GM18517 (cell line): ENCODE data around the gene GSG1.
"Not testable (repeated sequence)": the region's sequence is repeated elsewhere in the genome, so short reads cannot be mapped to it uniquely, and the experiment has no call there.

Experiments
- ATAC-seq: cut with Tn5 transposase; IDR thresholded peaks from one replicate; pipeline ENCODE4 v1.9.1; 2021; ENCODE audit warnings: mild to moderate bottlenecking, moderate library complexity; ENCODE audit not compliant: unreplicated experiment

GSG1 gene

DNA sequence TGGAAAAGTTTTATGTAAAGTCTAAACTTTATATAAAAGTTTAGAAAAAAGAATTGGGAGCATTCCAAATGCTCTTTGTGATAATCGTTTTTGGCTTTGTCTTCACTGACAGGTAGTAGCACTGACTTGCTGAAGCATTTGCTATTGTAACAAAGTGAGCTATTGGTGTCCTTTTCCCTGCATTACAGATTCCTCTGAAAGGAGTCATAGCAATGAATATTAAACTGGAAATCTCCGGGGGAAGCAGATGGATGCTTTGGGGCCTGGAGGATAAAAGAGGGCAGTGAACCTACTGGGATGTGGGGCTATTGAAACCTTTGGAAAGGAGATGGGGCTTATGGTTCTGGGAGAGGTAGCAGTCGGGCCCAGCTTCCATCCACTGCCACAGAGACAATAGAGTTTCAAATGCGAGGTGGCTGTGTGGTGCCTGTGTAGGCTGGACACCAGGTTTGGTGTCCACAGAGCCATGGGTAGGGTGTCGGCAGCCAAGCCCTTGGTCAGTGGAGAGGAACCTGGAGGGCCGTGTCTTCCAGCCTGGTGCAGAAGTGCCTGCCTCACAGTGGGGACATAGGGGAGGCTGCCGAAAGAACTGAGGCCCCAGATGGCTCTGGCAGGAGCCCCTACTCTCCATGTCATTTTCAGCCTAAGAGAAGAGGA is 10.1 kb downstream of the GSG1 start:
- no peak for ATAC-seq

DNA sequence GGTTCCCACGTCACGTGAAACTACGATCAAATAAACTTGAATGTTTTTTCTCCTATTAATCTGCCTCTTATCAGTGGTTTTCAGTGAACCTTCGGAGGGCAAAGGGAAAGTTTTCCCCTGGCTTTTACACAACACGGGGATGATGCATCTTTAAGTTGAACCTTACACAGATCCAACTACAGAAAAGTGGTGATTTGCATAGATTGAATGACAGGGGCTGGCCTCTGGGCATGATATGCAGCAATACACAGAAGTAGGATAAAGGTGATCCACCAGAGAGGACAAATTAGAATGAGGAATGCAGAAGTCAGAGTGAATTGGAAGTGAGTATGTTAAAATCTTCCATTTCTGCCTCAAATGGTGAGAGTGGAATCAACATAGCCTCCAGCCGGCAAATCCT is 11.6 kb downstream of the GSG1 start:
- ATAC-seq, result no peak

DNA sequence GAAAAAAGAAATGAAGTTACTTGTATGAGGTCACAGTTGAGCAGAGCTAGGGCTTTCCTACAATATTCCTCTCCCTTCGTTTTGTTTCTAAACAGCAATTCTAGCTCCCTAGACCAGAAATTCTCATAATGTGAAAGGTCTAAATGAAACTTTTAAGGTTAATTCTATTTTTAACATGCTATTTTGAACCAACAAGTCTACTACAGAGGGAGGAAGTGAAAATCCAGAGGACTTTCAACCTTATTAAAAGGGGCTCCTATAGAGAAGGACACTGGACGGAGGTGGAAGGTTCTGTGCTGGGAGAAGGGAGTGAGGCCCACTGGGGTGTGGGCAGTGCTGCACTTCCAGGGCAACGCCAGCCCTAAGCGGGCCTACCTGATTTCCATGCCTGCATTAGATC is 13.4 kb downstream of the GSG1 start:
- no peak for ATAC-seq

DNA sequence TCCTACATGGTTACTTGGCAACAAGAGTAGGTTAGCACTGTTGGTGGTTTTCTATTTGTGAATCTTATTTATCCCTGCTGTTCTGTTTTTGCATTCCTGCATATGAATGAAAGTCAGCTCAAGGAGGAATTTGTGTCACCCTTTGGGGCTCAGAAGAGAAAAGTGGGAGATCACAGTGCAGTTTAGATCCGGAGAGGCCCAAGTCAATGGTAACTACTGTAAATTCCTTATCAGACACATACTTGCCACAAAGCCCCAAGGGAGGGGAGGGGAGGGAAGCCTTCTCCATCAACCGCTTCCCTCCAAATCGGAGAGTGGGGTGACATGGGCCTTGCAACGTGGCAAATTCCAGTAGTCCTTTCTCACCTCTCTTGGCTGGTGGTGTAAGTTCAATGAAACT is 15.0 kb downstream of the GSG1 start:
- ATAC-seq, result no peak

DNA sequence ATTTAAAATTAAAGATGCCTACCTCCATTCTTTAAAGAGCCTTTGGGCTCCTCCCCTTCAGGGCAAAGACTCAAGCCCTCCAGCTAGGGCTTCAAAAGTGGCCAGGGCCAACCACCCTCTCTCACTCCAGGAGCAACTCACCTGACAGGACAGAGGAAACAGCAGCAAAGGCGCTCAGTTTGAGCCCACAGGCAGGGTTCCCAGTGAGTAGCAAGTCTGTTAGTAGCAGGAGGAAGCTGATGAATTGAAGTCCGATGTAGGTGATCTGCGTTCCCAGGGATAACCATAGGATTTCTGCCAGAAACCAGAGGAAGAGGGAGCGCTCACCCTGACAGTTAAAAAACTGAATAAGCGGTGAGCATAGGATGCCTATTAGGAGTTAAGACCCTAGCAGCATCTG is 15.7 kb downstream of the GSG1 start:
- no peak for ATAC-seq

DNA sequence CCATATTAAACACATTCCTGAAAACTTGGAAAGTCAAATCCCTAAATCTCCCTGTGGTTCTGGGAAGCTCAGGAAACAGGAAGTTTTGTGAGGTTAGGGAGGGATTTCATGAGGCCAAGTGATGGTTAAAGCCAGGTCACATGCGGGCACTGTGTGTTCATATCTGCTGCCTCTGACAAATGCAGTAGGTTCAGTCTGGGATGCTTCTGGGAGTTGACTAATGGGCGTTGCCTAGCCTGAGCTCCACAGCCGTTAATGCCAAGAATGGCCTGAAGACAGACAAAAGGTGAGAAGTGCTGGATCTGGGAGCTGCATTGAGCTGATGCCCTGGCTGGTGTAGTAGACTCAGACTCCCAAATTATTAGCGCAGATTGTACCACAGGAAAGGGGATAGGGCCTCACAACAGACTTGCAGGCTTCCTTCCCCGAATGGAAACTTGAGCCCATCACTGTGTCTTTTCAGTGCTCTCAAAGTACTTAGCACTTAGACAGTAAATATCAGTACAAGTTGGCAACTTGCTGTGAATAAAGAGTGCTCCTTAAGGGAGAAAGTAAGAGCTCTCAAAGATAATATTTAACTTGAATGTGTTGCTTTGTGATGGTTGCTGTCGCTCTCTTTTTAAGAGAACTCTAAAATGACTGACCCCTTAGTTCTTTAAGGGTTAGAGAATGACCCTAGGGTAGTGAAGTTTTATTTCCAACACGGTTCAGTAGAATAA is 17.3 kb downstream of the GSG1 start:
- no peak for ATAC-seq

DNA sequence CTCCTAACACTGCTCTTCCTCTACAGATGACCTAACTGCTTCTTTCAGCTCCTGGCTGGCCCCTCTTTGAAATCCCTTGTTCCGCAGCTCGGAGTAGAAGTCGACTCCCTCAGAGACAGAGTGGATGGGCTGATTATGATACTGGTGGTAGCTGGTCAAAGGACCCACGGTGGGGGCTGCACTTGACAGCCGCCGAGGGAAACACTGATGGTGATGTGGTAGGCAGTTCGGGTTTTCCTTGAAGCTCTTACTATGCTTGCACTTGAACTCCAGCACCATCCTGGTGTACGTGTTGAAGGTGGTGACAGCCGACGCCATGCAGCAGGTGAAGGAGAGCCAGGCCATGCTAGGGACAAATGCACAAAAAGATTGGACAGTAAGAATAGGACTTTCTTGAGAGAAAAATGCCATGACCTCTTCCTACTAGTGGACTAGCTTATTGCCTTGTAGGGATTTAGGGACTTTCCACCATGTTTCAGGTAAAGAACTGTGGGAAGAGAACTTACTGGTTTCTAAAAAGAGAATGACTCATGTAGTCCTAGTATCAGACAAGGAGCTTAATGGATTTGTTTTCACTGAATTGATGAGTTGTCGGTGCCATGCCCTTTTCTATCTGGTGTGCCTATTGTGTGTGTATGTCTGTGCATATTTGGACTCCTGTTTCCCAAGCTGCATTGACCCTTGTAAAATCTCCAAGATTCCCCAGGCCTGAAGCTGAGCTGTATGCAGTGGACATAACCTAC is 18.4 kb downstream of the GSG1 start:
- no peak for ATAC-seq

DNA sequence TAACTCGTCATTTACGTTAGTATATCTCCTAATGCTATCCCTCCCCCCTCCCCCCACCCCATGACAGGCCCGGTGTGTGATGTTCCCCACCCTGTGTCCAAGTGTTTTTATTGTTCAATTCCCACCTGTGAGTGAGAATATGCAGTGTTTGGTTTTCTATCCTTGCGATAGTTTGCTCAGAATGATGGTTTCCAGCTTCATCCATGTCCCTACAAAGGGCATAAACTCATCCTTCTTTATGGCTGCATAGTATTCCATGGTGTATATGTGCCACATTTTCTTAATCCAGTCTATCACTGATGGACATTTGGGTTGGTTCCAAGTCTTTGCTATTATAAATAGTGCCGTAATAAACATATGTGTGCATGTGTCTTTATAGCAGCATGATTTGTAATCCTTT is 19.8 kb downstream of the GSG1 start:
- not testable (repeated sequence) for ATAC-seq

DNA sequence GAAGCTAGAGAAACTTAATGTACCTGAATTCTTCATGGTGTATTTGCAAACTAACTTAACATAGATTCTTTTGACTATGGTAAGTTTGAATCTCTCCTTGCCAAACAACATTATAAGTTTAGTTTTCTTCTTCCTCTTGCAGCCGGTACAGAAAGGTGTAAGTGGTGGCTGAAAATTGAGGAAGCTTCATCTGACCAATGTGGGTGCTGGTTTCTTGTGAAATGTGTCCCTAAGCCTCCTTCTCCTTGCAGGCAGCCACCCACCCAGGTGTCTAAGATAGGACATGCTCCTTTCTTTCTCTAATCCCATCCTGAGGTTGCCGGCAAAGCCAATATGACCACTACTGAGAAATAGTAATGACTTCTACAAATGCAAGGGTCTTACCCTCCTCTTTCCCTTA is 20.6 kb downstream of the GSG1 start:
- no peak for ATAC-seq

DNA sequence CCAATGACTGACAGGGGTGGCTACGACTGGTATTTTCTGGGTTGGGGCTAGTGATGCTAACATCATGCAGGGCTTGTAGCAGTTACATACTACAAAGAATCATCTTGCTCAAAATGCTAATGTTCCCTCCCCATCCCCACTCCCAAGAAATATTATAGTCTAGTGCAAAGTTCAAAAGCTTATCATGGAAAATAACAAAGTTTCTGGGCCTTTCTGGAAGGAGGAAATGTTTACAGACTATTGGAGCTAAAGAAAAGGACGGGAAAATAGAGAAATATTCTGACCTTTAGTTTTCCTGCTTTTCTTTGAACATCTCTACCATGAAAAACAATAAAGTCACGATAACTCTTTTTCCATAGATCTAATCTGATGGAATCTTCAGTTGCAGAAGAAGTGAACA is 23.2 kb downstream of the GSG1 start:
- no peak for ATAC-seq

DNA sequence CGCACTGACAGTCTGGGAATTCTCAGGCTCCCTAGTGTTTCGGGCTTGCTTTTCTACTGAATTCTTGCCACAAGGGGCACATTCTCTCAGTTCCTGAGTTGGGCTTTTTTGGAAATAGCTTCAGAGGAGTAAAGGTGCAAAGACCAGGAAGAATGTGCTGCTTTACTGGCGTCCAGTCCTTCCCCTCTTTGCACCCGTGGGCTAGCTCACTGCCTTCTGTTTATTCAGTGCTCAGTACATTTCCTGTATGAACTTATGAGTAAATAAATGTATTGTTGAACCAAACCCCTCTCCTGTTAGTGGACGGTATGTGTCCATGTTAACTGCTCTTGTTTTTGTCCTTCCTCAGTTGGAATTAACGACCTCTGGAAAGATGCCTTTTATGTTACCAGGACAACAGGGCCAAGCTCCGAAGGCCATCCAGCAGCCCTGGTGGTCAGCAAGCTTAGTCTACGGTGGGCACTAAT is 24.0 kb downstream of the GSG1 start:
- ATAC-seq, result no peak

DNA sequence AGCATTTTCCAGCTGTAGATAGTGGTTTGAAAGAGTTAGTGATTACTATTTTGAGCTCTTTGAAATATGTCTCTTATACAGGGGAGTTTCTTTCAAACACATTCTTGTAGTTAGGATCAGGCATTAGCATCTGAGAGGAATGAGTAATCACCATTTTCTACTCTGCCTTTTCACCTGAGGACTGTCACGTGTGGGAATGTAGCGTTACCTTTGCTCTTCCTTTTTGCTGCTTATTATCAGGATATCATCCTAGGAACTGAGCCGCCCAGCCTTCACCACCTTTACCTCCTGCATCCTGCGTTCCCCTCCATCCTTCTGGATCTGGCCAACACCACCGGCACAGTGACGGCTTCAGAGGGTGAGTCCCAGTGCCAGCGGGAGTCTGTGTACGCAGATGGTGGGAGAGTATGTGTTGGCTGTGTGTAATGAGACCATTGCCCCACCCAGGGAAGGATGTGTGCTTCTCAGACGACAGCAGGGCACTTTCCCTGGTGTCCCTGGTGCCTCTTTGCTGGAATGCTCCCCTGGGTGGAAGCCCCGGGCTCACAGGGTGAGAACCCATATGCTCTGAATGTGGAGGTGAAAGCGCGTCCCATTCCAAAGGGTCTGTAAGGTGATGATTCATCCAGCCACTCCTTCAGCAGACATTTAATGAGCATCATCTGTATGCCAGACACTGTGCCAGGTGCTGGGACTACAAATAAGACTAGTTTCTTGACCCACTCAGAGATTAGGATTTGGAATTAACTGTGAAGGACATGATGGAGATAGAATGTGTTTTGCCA is 27.5 kb downstream of the GSG1 start:
- no peak for ATAC-seq

DNA sequence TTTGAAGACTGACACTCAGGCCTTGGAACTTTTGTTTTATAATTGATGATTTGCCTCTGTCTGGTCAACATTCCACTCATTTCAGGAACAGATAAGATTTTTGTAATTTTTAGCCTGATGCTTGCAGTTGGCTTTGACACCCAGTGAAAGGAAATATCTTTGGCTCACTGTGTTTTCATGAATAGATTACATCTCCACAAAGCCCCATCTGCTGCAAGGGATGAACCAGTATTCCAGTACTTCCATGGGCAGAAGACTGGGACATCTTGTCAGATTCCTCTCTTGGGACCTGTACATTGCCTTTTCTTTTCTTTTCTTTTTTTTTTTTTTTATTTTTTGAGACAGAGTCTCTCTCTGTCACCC is 28.4 kb downstream of the GSG1 start:
- ATAC-seq, result no peak

DNA sequence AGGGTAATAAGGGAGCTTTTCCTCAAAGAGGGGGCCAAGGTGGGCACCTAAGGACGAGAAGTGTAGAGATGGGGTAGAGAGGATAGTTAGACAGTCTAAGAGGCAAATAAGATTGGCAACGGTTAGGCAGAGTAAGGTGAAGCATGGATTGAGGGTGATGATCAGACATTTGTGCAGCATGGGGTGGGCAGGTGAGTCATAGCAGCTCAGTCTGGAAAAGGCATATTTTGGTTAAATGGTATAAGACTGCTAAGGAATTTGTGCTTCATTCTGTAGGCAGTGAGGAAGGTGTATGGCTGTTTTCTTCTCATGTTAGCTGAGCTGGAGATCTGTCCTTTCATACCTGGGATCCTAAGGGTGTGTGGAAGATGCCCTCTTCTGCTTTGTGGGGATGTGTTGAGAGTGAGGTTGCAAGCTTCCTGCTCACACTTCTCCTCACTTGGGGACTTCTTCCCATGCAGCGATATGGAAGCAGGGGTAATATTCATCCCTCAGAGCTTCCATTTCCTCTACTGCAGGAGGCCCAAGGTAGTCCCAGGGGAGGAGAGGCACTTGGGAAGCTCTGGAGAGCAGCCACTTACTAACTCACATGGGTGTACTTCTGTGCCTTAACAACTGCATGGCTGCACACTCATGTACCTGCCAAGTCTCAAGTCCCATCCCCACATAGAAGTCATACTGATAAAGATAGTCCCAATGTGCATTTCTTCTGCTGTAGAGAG is 28.9 kb downstream of the GSG1 start:
- ATAC-seq, result no peak

DNA sequence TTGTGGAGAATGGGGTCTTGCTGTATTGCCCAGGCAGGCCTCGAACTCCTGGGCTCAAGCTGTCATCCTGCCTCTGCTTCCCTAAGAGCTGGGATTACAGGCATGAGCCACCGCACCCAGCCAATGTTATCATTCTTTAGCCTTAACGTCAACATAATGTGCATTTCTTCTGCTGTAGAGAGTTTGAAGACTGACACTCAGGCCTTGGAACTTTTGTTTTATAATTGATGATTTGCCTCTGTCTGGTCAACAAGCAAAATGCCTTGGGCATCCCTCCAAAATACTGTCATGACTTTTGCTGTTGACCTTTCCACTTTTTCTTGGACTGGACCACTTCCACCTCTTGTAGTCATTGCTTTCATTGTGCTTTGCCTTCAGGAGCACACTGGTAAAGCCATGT is 30.3 kb downstream of the GSG1 start:
- no peak for ATAC-seq

DNA sequence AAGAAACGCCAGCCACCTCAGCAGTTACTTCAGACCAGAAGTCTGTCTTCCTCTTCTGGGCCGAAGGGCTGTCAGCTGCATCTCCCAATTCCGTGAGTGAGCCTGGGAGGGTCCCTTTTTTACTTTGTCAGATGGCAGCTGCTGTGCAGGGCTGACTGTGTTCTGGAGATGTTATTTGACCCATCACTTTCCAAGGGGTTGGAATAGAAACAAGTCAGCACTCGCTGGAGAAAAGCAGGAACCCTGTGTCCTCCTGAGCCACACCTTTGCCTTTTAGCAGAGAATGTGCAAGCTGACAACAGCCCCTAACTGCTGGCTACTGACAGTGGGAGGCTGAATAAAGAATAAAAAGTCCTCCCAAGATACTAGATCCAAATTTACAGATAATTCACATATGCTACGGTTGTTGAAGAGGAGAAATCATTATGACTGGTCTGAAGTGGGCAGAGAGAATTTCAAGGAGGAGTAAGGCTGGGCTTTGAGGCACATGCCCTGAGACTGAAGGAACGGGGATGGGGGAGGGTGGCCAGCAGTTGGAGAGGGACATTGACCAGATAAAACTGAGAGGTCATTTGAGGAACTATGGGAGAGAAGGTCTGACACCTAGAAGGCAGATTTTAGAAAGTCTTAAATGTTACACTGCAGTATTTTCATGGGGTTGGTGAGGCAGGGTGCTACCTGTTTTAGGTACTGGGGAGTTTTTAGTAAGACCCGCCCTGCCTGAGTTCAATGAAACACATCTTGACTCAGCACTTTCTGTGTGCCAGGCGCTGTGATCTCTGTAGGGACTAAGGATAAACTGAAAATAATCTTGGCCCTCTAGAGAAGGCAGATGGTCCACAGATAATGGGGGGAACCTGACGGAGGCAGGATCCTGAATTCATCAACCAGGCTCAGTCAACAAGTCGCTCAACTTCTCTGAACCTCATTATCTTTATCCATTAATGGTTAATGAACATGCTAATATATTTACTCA is 31.9 kb downstream of the GSG1 start:
- no peak for ATAC-seq

DNA sequence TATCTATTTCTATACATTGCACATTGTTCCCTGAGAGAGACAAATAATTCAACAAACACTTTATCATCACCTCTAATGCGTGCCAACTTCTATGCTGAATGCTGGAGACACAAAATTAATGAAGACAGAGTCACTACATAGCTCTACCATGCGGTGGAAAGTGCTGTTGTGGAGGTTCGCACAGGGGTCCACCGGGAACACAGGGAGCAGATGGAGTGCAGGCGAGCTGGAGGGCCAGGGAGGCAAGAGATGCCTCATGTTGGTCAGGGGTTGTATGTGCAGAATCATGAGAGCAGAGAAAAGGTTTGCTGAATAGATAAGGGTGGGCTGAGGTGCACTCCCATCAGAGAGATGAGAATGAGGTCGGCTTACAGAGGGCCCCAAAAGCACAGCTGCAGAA is 34.1 kb downstream of the GSG1 start:
- no peak for ATAC-seq

DNA sequence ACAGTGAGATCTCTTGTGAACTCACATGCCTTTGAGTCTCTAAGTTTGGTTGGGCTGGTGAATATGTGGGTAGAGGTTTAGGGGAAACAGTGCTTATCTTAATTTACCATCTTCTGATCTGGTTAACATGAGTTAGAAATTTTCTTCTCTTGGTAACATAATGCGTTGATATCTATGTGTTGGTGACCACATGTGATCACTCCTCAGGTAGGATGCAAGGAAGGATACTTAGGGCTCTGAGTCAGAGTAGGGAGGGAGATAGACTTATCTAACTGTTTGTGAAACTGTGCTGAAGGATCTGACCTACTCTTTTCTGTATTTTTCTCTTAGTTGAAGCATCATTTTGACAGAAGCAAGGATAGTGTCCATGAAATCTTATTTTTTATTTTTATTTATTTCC is 36.1 kb downstream of the GSG1 start:
- ATAC-seq, result no peak

DNA sequence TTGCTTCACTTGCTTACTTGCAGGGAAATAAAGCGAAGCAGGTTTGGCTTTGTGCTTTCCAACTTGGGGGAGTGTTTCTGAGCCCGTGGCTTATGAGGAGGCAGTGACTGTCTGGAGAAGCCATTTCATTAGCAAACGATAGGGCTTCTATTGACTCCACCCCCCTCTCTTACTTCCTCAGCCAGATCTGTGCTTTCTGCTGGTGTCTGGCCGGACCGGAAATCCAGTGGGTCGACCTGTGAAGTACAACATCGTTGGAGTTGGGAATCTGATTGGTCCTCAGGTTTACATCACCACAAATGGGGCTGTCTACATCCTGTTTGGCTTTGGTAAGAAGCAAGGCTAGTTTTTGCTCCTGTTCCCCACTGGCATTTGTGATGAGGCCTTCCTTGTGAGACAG is 37.0 kb downstream of the GSG1 start:
- no peak for ATAC-seq

DNA sequence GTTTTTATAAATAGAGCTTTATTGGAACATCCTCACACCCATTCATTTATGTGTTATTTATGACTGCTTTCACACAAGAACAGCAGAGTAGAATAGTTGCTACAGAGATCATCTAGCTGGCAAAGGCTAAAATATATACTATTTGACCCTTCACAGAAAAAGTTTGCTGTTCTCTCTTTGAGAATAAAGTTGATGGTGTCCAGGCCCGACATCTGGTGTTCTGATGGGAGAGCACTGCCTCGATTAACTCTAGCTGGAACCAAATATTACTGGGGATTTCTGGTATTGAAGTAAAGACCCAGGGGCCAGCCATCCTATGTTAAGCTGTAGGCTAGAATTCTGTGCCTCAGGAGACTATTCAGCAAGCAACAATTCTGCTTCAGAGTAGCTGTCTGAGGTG is 37.5 kb downstream of the GSG1 start:
- no peak for ATAC-seq
